Esophagus squamous epithelium (tissue), 4 donors: ENCODE measurements around the gene CTSA.

Experiments used
- POLR2A ChIP-seq, 4 donors: fragments of 450-650 bp; IDR thresholded peaks; one replicate each; pipeline ENCODE4 v1.6.1; 2017; ENCODE audit warnings: antibody characterized with exemption in 4 of 4, mild to moderate bottlenecking in 4 of 4, moderate library complexity in 3 of 4
- TF ChIP-seq, protein P1 (sequence below), 6 experiments: fragments of 450-650 bp in 4 of 6; fragments of 200-600 bp in 2 of 6; sonication (generic) in 2 of 6; IDR thresholded peaks; one replicate each; pipeline ENCODE4 v1.5.1; 2016 to 2019; ENCODE audit warnings: antibody characterized with exemption in 6 of 6, mild to moderate bottlenecking in 4 of 6, moderate library complexity in 4 of 6

DNA sequence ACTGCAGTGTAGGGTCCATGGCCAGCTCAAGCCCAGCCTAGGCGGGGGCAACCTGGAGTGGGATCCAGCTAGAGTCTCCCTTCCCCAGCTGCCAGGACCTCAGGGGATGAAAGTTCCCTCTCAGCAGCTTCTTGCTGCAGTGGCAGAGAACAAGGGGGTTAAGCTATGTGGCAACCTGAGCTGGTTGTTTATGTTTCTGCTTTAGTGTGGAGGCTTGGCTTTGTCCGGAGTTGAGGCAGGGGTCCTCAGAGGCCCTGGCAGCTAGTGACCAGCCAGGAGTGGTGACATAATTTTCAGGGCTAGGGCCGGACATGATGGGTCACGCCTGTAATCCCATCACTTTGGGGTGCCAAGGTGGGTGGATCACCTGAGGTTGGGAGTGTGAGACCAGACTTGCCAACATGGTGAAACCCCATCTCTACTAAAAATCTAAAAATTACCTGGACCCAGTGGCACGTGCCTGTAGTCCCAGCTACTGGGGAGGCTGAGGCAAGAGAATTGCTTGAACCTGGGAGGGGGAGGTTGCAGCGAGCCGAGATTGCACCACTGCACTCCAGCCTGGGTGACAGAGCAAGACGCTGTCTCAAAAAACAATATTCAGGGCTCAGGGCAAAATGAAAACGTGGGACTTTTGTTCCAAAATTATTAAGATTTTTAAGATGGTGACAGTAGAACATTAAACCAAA is 34.8 kb downstream of the CTSA start:
- TF ChIP-seq, protein P1, sequence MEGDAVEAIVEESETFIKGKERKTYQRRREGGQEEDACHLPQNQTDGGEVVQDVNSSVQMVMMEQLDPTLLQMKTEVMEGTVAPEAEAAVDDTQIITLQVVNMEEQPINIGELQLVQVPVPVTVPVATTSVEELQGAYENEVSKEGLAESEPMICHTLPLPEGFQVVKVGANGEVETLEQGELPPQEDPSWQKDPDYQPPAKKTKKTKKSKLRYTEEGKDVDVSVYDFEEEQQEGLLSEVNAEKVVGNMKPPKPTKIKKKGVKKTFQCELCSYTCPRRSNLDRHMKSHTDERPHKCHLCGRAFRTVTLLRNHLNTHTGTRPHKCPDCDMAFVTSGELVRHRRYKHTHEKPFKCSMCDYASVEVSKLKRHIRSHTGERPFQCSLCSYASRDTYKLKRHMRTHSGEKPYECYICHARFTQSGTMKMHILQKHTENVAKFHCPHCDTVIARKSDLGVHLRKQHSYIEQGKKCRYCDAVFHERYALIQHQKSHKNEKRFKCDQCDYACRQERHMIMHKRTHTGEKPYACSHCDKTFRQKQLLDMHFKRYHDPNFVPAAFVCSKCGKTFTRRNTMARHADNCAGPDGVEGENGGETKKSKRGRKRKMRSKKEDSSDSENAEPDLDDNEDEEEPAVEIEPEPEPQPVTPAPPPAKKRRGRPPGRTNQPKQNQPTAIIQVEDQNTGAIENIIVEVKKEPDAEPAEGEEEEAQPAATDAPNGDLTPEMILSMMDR (IDR thresholded peaks at IDR 0.05) = no peak
- no peak for TF ChIP-seq POLR2A (IDR thresholded peaks at IDR 0.05)
